Hepatic stellate cell (primary cell): Measurements from ENCODE around the gene HPRT1.
"Not testable (repeated sequence)": the region's sequence is repeated elsewhere in the genome, so short reads cannot be mapped to it uniquely, and the experiment has no call there.

Experiments used
- DNase-seq: peaks from one replicate; pipeline ENCODE4 v3.0.0; 2011; ENCODE audit warnings: low spot score

The HPRT1 gene

GRCh38 chrX:134460005-134460861, at the start of gene HPRT1:
TSS of gene HPRT1 (plus strand) at chrX:134460165. CDS start at chrX:134460312, 147 bp downstream.
- peak; percentile 54 for DNase-seq

GRCh38 chrX:134416087-134416486, 43.9 kb upstream of the HPRT1 start:
- DNase-seq, result no peak

- no peak for DNase-seq
Measured at GRCh38 chrX:134418317-134419113, 41.5 kb upstream of the HPRT1 start.

- no peak for DNase-seq
Measured at GRCh38 chrX:134419784-134420183, 40.2 kb upstream of the HPRT1 start.

- no peak for DNase-seq
Measured at GRCh38 chrX:134423606-134424005, 36.4 kb upstream of the HPRT1 start.

GRCh38 chrX:134426281-134426680, 33.7 kb upstream of the HPRT1 start:
- DNase-seq, result no peak

GRCh38 chrX:134431894-134432293, 28.1 kb upstream of the HPRT1 start:
- DNase-seq, result no peak

GRCh38 chrX:134435894-134436293, 24.1 kb upstream of the HPRT1 start:
- no peak for DNase-seq

GRCh38 chrX:134443020-134443419, 16.9 kb upstream of the HPRT1 start:
- DNase-seq, result no peak

- no peak for DNase-seq
Measured at GRCh38 chrX:134443461-134443860, 16.5 kb upstream of the HPRT1 start.

GRCh38 chrX:134444681-134445080, 15.3 kb upstream of the HPRT1 start:
- no peak for DNase-seq

- DNase-seq, result no peak
Measured at GRCh38 chrX:134452596-134452995, 7.4 kb upstream of the HPRT1 start.

- no peak for DNase-seq
Measured at GRCh38 chrX:134453631-134454030, 6.3 kb upstream of the HPRT1 start.

- no peak for DNase-seq
Measured at GRCh38 chrX:134454506-134454905, 5.5 kb upstream of the HPRT1 start.

- DNase-seq, result no peak
Measured at GRCh38 chrX:134457708-134458107, 2.3 kb upstream of the HPRT1 start.

- DNase-seq, result no peak
Measured at GRCh38 chrX:134459683-134460004, 321 bp upstream of the HPRT1 start.

- DNase-seq, result no peak
Measured at GRCh38 chrX:134460862-134461220, 876 bp downstream of the HPRT1 start.

- DNase-seq, result no peak
Measured at GRCh38 chrX:134461437-134461836, 1.5 kb downstream of the HPRT1 start.

- no peak for DNase-seq
Measured at GRCh38 chrX:134462927-134463326, 3.0 kb downstream of the HPRT1 start.

- DNase-seq, result not testable (repeated sequence)
Measured at GRCh38 chrX:134464453-134464852, 4.5 kb downstream of the HPRT1 start.

- peak; percentile 16 for DNase-seq
Measured at GRCh38 chrX:134469486-134469885, 9.5 kb downstream of the HPRT1 start.

GRCh38 chrX:134470013-134470412, 10.0 kb downstream of the HPRT1 start:
- DNase-seq, result no peak

GRCh38 chrX:134472041-134472440, 12.1 kb downstream of the HPRT1 start:
- DNase-seq, result no peak
